Epidermal melanocyte (primary cell): ENCODE data around the gene AK2.
"Not testable (repeated sequence)": the region's sequence is repeated elsewhere in the genome, so short reads cannot be mapped to it uniquely, and the experiment has no call there.

Experiments
- DNase-seq: peaks from one replicate; pipeline ENCODE4 v3.0.0; 2011; ENCODE audit warnings: low spot score; ENCODE audit not compliant: insufficient read length

AK2 gene

DNA sequence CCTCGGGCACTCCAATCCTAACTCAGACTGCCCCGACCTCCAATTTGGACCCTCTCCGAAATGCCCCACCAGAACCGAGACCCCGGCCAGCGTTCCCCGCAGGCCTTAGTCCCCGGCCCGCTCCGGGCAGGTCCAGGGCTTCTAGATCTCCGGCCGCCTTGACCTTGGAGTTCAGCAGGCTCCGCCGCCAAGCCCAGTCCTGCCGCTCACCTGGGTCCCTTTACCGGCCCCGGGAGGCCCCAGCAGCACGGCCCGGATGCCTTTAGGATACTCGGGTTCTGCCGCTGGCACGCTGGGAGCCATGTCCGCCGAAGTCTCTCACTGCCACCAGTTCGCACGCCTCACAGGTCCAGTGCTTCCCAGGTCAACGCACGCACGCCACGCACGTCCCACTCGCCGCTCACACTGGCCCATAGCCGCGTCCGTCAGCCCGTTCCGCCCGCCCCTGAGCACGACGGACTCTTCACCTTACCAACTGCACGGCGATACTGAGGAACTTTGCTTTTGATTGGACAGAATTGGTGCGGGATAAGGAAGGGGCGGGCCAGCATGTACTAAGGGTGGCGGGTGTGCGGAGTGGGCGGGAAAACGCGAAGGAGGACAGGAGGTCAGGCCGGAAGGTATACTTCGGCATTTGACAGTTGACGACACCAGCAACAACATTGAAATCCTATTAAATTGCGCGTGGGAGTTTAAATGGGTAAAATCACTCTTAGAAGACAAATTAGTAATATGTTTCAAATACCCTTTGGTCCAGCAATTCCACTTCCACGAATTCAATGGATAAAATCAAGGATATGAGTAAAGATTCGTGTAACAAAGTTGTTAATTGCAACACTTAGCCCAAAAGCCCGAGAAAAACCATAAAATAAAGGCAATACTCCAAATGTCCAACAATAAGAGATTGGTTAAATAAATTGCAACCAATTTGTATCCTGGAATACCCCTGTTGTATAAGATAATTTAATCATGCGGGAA lies at the start of gene AK2:
TSS of gene AK2 (minus strand) at position 358 of the 978 bp plus-strand sequence. CDS start at position 303, 55 bp downstream.
- DNase-seq: peak; percentile 98

DNA sequence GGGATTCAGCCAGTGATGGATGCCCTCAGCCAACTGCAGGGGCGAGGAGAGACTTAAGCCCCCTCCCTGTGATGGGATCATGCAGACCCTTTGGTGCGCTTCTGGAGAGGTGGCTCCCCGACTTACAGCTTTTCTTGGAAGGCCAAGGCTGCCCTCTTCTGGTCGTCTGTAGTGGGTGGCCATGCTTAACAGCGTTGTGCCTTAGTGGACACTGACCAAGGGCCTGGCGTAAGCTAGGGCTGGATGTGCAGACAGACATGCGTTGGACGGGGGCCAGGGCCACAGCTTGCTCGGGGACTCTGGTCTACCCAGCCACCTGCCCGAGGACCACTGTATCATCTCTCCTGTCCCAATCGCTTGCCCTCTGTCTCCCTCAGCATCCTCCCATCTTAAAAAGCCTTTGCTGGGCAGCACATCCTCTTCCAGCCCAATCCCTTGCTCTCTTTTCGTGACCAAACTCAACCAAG lies 49.7 kb upstream of the AK2 start:
- peak; percentile 39 for DNase-seq

DNA sequence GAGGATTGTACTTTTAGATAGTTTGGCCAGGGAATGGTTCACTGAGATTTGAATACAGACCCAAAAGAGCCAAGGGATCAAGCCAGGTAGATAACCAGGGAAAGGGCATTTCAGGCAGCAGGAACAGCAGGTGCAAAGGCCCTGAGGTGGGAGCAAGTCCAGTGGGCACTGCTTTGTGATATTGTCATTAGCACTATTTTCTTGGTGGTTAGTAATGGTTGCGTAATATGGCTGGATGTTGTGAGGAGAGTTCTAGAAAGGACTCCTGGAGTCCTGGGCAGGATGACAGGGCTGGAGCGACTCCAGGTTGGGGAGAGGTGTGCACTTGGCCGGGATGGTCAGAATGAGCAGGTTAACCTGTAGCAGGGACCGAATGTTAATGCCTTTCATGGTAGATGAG lies 48.6 kb upstream of the AK2 start:
- no peak for DNase-seq

DNA sequence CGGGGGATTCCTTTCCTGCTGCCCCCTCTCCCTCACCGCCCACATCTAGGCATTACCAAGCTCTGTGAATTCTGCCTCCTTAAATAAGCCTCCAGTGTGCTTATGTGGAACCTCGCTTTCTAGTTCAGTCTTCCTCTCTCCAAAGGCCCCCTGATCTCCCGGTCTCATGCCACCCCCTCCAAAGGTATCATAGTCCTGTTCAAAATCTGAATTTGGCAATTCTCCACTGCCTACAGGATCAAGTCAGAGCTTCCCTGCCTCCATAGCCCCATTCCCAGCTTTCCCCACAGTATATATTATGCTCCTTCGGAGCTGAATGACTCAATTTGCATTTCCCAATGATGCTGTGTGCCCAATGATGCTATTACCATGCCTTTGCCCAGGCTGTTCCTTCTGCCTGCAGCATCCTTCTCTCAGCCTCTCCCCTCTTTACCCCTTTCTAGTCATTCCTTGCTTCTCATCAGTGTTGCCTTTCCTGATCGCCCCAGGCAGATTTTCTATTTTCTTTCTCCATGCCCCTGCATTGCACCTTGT lies 46.0 kb upstream of the AK2 start:
- DNase-seq: no peak

DNA sequence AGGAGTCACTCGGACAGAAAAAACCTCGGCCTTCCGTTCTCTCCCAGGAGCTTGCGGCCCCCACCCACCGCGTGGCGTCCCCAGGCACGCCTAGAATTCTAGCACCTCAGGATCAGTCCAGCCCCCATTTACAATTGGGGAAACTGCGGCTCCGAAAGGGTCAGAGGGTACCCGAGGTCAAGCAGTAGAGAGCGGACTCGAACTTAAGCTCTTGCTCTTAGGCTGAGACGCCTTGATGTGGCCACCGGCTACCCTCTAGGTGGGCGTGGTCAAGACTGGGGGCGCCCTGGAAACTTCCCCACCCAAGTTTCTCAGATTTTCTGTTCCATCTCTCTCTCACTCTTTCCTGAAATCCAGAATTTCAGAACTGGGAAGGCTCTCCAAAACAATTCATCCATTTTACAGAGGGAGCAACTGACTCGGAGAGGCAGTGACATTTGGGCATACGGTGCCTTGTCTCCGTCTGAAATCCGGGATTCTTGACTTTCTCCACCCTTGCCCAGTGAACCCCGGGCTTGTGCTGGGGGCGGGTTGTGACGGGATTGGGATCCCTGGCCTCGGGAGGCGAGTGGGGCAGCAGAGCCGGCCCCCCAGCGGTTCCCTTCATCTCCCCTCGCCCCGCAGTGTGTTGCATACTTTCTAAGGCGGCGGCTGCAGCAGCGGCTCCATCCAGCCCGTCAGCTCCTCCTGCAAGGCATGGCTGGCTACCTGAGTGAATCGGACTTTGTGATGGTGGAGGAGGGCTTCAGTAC lies 45.0 kb upstream of the AK2 start:
- DNase-seq: no peak

DNA sequence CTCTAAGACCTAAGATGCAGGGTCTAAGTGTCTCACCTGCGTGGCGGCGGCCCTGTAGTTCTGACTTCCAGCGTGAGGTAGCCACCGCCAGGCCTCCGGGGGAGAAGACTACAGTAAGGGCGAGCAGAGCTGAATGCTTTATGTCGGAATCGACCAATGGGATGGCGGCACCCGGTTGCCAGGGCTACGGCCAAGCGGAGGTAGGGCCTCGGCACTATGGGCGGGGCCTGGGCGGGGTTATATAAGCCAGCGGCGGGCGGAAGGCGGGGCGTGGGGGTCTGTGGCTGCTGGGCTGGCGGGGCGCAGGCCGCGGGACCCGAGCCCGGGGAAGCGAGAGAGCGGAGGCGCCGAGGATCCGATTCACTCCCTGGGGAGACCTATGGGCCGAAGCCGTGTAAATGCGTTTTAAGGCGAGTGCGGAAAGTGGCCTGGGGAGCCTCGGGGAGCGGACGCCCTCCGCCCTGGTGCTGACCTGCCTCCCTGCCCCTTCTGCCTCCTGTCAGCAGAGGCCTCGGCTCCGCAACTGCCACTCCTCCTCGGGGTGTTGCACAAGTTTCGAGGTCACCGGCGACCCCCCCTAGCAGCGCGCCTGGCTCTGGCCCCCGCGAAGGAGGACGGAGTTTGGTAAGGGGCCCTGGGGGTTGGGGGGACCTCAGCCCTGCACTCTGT lies 44.3 kb upstream of the AK2 start, which contains the start of gene AZIN2:
TSS of gene AZIN2 (plus strand) at position 269 of the 669 bp plus-strand sequence. CDS start 1,097 bp downstream, outside the sequence.
- DNase-seq: peak; percentile 95

DNA sequence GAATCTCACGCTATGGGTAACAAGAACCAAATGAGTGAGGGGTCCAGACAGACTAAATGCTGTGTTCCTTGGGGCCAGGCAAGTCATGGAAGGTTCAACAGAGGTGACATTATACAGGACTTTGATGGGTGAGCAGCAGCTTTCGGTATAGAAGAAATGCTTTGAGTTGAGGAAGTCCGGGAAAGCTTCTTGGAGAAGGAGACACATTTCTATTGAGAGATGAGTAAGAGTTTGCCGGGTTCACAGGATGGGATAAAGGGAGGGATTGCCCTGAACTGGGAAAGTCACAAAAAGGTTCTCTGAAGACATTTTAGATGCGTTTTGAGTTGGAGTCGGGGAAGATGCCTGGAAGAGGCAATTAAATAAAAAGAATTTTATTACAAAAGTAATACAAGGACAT lies 43.7 kb upstream of the AK2 start:
- DNase-seq: no peak

DNA sequence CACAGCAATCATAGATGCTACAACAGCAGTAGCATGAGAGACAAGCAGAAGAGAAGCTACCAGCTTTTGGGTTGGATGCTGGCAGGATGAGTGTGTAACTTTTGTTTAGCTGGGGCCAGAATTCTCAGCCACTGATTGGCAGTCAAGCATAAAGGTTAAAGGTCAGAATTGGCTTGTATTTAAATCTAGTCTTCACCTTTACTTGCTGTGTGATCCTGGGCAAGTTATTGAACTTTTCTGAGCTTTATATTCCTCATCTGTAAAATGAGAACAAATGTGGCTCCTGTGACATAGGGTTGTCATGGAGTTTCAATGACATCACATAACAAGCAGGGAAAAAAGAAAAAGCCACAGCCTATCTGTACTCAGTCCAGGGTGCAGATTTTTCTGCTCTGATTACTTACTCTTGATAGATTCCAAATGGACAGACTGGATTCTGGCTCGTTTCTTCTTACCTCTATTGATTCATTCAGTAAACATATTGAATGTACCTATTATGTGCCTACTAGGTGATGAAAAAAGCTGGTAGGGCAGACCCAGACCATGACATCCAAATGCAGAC lies 41.4 kb upstream of the AK2 start:
- DNase-seq: no peak

DNA sequence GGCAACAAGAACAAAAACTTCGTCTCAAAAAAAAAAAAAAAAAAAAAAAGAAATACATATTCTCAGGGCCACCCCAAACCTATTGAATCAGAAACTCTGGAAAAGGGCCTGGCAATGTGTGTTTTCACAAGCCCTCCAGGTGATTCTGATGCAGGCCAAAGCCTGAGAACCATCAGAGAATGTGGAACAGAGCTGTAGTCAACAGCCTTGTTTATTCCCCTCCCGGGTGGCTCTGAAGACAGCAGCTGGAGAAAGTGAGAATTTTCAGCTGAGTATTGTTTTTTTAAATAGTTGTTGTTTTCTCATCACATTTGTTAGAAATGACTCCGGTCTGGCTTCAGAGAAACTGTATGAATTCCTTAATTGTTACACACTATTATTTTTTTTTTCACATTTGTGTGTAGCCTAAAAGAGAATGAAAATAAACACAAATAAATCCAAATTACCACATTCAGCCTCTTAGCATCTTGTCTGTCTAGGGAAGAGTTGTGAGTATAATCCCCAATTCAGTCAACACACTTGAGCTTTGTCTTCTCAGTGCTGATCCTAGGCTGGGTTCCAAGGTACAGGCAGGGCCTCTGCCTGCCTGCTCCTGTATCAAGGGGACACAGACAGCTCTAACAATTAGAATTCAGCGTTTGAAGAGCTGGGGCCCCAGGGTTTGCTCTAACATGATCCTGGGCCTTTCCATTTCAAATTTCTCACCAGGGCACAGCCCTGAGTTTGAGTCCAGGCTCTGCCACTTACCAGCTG lies 37.7 kb upstream of the AK2 start:
- no peak for DNase-seq

DNA sequence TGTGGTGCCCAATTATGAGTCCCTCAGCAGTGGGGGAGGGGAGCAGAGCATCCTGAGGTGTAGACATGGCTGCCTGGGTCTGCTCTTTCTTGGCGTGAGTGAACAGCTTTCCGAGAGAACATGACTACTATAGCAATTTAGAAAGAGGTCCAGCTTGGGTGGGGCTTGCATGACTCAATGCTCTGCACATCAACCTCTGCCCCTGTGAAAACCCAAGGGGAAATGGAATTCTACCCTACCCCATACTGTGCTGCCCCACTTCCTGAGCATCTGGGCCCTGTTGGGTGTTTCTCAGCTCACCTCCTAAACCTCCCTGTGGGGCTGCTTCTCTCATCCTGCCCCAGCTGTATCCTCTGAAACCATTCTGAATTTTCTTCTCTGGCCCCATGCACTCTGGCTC lies 36.0 kb upstream of the AK2 start:
- DNase-seq: no peak

DNA sequence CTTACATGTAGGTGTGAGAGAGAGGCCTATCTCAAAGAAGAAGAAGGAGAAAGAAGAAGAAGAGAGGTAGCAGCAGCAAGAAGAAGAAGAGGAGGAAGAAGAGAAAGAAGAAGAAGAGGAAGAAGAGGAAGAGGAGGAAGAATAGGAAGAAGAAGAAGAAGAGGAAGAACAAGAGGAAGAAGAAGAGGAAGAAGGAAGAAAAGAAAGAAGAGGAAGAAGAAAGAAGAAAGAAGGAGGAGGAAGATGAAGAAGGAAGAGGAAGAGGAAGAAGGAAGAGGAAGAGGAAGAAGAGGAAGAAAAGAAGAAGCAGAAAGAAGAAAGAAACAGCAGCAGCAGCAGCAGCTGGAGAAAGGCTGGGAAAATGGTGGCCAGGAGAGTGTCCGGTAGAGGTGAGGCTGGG lies 33.9 kb upstream of the AK2 start:
- no peak for DNase-seq

DNA sequence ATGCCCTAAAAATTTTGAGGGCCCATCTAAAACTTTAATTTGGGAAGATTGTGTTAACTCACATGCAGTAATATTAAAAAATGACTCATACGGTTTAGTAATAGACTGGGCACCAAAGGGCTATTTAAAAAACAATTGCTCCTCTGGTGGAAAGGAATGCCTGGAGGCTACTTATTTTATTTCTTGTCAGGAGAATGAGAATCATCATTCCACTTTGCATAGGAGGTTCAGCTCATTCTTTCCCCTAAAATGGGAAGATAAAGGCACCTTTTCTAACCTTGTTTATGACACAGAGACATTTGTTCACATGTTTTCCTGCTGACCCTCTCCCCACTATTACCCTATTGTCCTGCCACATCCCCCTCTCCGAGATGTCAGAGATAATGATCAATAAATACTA lies 31.4 kb upstream of the AK2 start:
- not testable (repeated sequence) for DNase-seq

DNA sequence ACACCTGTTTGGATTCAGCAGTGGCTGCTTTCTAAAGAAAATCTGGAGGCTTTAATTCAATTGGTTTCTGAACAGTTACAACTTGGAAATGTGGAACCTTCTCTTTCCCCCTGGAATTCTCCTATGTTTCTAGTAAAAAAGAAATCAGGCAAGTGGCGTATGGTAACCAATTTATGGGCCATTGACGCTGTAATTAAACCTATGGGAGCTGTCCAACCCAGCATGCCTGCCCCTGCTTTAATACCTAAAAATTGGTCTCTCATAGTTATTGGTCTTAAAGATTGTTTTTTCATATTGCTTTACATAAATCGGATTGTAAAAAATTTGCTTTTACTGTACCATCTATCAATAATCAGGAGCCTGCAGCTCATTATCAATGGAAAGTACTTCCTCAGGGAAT lies 29.8 kb upstream of the AK2 start:
- not testable (repeated sequence) for DNase-seq

DNA sequence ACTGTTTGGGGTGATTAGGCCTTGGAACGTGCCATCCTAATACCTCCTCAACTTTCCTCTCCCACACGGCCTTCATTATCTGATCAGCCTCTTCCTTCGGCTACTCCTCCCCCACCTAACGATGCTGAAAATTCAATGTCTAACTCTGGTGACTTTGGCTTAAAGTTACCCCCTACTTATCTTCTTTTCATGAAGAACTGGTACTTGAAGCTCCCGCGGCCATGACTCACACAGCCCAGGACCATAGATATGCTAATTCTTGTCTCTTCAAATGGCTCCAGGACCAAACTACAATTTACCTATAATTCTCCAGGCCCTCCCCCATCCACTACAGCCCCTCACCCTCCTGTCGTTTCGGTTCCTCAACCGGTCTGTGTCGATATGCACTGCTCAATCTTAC lies 28.6 kb upstream of the AK2 start:
- no peak for DNase-seq

DNA sequence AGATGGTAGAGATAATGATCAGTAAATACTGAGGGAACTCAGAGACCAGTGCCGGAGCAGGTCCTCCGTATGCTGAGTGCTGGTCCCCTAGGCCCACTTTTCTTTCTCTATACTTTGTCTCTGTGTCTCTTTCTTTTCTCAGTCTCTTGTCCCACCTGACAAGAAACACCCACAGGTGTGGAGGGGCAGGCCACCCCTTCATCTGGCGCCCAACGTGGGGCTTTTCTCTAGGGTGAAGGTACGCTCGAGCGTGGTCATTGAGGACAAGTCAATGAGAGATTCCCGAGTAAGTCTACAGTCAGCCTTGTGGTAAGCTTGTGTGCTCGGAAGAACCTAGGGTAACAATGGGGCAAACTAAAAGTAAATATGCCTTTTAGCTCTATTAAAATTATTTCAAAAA lies 27.6 kb upstream of the AK2 start:
- DNase-seq: not testable (repeated sequence)

DNA sequence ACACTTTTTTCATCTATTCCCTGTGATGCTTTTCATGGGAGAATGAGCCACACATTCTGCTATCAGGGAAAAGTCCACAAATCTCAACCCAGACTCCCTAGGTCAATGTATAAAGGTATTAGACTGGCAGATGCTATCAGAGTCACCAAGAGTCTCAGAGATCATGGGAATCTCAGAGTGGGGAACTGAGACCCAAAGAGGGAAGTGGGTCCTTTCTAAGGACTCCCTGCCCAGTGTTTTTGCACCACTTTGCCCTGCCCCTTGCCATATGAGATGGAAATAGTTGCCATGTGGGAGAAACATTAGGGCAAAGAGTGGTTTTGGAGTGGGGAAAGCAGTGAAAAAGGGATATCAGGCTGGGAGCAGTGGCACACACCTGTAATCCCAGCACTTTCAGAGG lies 25.2 kb upstream of the AK2 start:
- no peak for DNase-seq

DNA sequence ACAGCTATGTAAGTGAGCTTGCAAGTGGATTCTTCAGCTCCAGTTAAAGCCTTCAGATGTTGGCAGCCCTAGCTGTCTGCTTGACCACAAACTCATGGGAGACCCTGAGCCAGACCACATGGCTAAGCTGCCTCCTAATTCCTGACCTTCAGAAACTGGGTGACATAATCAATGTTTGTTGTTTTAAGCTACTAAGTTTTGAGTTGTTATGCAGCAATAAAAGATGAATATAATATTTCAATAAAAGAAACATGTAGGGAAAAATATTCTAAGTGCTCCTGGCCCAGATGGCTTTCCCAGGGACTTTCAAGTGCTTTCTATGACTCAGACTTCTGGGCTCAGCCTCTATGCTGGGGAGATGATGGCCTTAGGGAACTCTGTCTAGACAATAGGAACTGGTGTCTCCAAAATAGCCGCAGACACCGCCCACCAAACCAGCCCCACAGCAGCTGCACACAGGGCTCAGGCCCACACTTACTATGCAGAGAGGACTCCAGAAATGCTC lies 23.9 kb upstream of the AK2 start:
- peak; percentile 95 for DNase-seq

DNA sequence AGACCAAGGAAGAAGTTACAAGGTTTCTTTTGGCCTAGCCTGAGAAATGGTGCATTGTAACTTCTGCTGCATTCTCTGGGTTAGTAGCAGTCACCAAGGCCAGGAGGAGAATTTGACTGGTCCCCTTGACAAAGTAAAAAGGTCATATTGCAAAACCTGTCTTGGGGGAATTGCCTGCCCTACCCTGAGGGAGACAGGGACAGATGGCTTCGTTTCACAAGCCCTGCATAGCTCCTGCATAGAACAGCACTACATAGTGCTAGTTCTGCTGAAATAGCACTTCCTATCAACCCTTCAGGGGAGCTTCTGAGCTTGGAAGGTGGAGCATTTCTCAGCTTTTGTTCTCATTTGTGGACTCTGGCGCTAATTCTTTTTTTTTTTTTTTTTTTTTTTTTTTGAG lies 20.4 kb upstream of the AK2 start:
- DNase-seq: no peak

DNA sequence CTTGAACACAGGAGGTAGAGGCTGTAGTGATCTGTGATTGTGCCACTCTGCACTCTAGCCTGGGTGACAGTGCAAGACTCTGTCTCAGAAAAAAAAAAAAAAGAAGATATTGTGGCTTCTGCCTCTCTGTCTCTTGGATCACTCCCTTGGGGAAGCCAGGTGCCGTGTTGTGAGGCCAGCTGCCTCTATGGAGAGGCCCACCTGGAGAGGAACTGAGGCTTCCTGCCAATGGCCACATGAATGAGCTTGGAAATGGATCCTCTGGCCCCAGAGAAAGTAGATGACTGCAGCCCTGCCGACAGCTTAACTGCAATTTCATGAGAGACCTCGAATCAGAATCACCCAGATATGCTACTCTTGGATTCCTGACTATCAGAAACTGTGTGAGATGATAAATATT lies 19.7 kb upstream of the AK2 start:
- no peak for DNase-seq
